IMR-90 (cell line): ENCODE data around the gene PRSS1. TPM values are rescaled to one million over a fixed set of nuclear protein-coding genes. Genes with fewer than 3 reads are reported as not detected.

Experiments
- ATAC-seq: fragments of 200-7000 bp; cut with Tn5 transposase; 2 replicates; pipeline ENCODE4 v1.9.1; 2020; ENCODE audit warnings: low read depth, mild to moderate bottlenecking, moderate library complexity
- BruUV-seq: library from RNA; stranded (reverse); fragments of 400-500 nt; replicated peaks from 2 replicates; lab custom pipeline; 2021; lab: Mats Ljungman, UMichigan
- CTCF ChIA-PET: fragments of 300-600 bp; formaldehyde crosslinking; extraction: SDS; loops from one replicate; lab custom pipeline; 2021; ENCODE audit warnings: antibody characterized with exemption; lab: Yijun Ruan, JAX
- POLR2A ChIA-PET: fragments of 300-600 bp; sonication (Branson Sonifier 250); formaldehyde crosslinking; loops from one replicate; lab custom pipeline; 2022; ENCODE audit warnings: antibody characterized with exemption; ENCODE audit not compliant: unreplicated experiment; lab: Charles Lee
- DNase-seq: peaks from one replicate; pipeline ENCODE4 v3.0.0; 2013
- H2AFZ ChIP-seq: replicated peaks from 2 replicates; pipeline ENCODE3; 2013; ENCODE audit warnings: low read length, mild to moderate bottlenecking; ENCODE audit not compliant: poor library complexity
- H2AK5ac ChIP-seq: 2 replicates; pipeline ENCODE4 v1.6.1; 2013; ENCODE audit warnings: low read depth, low read length, inconsistent platforms
- H2AK9ac ChIP-seq: replicated peaks from 2 replicates; pipeline ENCODE3; 2013; ENCODE audit warnings: mild to moderate bottlenecking, low read depth, low read length, moderate library complexity; ENCODE audit not compliant: poor library complexity
- H2BK120ac ChIP-seq: 2 replicates; pipeline ENCODE4 v1.6.1; 2013; ENCODE audit warnings: low read depth, low read length, inconsistent platforms
- H2BK15ac ChIP-seq: 3 replicates; pipeline ENCODE4 v1.6.1; 2013; ENCODE audit warnings: low read depth, low read length, inconsistent platforms
- H2BK20ac ChIP-seq: 2 replicates; pipeline ENCODE4 v1.6.1; 2013; ENCODE audit warnings: low read depth, mild to moderate bottlenecking, inconsistent platforms, low read length, moderate library complexity
- H2BK5ac ChIP-seq: 2 replicates; pipeline ENCODE4 v1.6.1; 2013; ENCODE audit warnings: mild to moderate bottlenecking, low read depth, low read length, inconsistent platforms; ENCODE audit not compliant: poor library complexity, severe bottlenecking
- H3K14ac ChIP-seq: replicated peaks from 2 replicates; pipeline ENCODE4 v1.6.1; 2013; ENCODE audit warnings: low read depth, low read length, inconsistent platforms
- H3K18ac ChIP-seq: 2 replicates; pipeline ENCODE4 v1.6.1; 2013; ENCODE audit warnings: low read depth, low read length, control low read depth
- H3K23ac ChIP-seq: 2 replicates; pipeline ENCODE4 v1.6.1; 2013; ENCODE audit warnings: low read depth, low read length, inconsistent platforms
- H3K27ac ChIP-seq: 2 replicates; pipeline ENCODE4 v1.5.1; 2013; ENCODE audit warnings: mild to moderate bottlenecking, control low read depth, low read length; ENCODE audit not compliant: insufficient read depth
- H3K27me3 ChIP-seq: 2 replicates; pipeline ENCODE4 v1.6.1; 2013; ENCODE audit warnings: low read length; ENCODE audit not compliant: control insufficient read depth, insufficient read depth
- H3K36me3 ChIP-seq: 2 replicates; pipeline ENCODE4 v1.6.1; 2013; ENCODE audit warnings: low read length, mixed read lengths; ENCODE audit not compliant: control insufficient read depth, insufficient read depth
- H3K4ac ChIP-seq: 2 replicates; pipeline ENCODE4 v1.6.1; 2013; ENCODE audit warnings: low read depth, low read length, inconsistent platforms
- H3K4me1 ChIP-seq: 2 replicates; pipeline ENCODE4 v1.6.1; 2013; ENCODE audit warnings: low read length, mixed read lengths; ENCODE audit not compliant: control insufficient read depth, insufficient read depth
- H3K4me2 ChIP-seq: 2 replicates; pipeline ENCODE4 v1.6.1; 2013; ENCODE audit warnings: low read depth, mild to moderate bottlenecking, control low read depth, low read length, moderate library complexity
- H3K4me3 ChIP-seq: 2 replicates; pipeline ENCODE4 v1.5.1; 2013; ENCODE audit warnings: low read depth, mild to moderate bottlenecking, control low read depth, low read length, moderate library complexity; ENCODE audit not compliant: insufficient read depth
- H3K56ac ChIP-seq: 2 replicates; pipeline ENCODE4 v1.6.1; 2013; ENCODE audit warnings: low read length, inconsistent platforms; ENCODE audit not compliant: insufficient read depth; ENCODE audit errors: extremely low read depth
- H3K79me1 ChIP-seq, 2 experiments: 2 replicates each; pipeline ENCODE4 v1.6.1; 2013; ENCODE audit warnings: low read length in 2 of 2, inconsistent platforms in 1 of 2, low read depth in 1 of 2
- H3K9ac ChIP-seq: 2 replicates; pipeline ENCODE4 v1.6.1; 2013; ENCODE audit warnings: low read depth, low read length, control low read depth
- H3K9me1 ChIP-seq: 2 replicates; pipeline ENCODE4 v1.6.1; 2013; ENCODE audit warnings: low read length, inconsistent platforms; ENCODE audit not compliant: insufficient read depth
- H3K9me3 ChIP-seq: 2 replicates; pipeline ENCODE4 v1.6.1; 2013; ENCODE audit warnings: low read length; ENCODE audit not compliant: control insufficient read depth, insufficient read depth
- H4K20me1 ChIP-seq: 2 replicates; pipeline ENCODE4 v1.6.1; 2013; ENCODE audit warnings: low read length, inconsistent platforms; ENCODE audit not compliant: insufficient read depth
- H4K5ac ChIP-seq: 2 replicates; pipeline ENCODE4 v1.6.1; 2013; ENCODE audit warnings: mild to moderate bottlenecking, low read depth, low read length, control low read depth
- H4K8ac ChIP-seq, 2 experiments: 2 replicates each; pipeline ENCODE4 v1.6.1; 2013; ENCODE audit warnings: low read depth in 2 of 2, low read length in 2 of 2, control low read depth in 1 of 2, inconsistent platforms in 1 of 2
- H4K91ac ChIP-seq: 2 replicates; pipeline ENCODE4 v1.6.1; 2013; ENCODE audit warnings: low read depth, low read length, inconsistent platforms; ENCODE audit not compliant: insufficient read depth
- BHLHE40 ChIP-seq: fragments of 150-350 bp; IDR thresholded peaks from 2 replicates; pipeline ENCODE4 v1.6.1; 2016; ENCODE audit warnings: mild to moderate bottlenecking, low read depth, low read length
- CEBPB ChIP-seq: IDR thresholded peaks from 2 replicates; pipeline ENCODE4 v1.6.1; 2012; ENCODE audit warnings: low read depth, low read length, improper control_type of control experiment
- CHD1 ChIP-seq: IDR thresholded peaks from 2 replicates; pipeline ENCODE4 v1.6.1; 2012; ENCODE audit warnings: low read depth, low read length, improper control_type of control experiment
- CTCF ChIP-seq: conservative IDR thresholded peaks from 2 replicates; pipeline ENCODE4 v1.5.1; 2012; ENCODE audit warnings: mild to moderate bottlenecking, low read depth, low read length, improper control_type of control experiment
- ELK1 ChIP-seq: fragments of 150-350 bp; IDR thresholded peaks from 2 replicates; pipeline ENCODE4 v1.6.1; 2016; ENCODE audit warnings: low read depth, mild to moderate bottlenecking, low read length, moderate library complexity, borderline replicate concordance
- FOS ChIP-seq: fragments of 150-350 bp; IDR thresholded peaks from 2 replicates; pipeline ENCODE4 v1.6.1; 2016; ENCODE audit warnings: low read depth, low read length
- MAFK ChIP-seq: IDR thresholded peaks from 2 replicates; pipeline ENCODE4 v1.6.1; 2012; ENCODE audit warnings: low read depth, low read length, improper control_type of control experiment
- MAZ ChIP-seq: IDR thresholded peaks from 2 replicates; pipeline ENCODE4 v1.6.1; 2012; ENCODE audit warnings: low read depth, mild to moderate bottlenecking, low read length, improper control_type of control experiment, moderate library complexity, borderline replicate concordance
- MXI1 ChIP-seq: IDR thresholded peaks from 2 replicates; pipeline ENCODE4 v1.6.1; 2012; ENCODE audit warnings: low read depth, mild to moderate bottlenecking, low read length, moderate library complexity, borderline replicate concordance
- NFE2L2 ChIP-seq: fragments of 150-350 bp; IDR thresholded peaks from 2 replicates; pipeline ENCODE4 v1.6.1; 2016; ENCODE audit warnings: low read depth, mild to moderate bottlenecking, low read length
- POLR2A ChIP-seq: IDR thresholded peaks from 2 replicates; pipeline ENCODE4 v1.6.1; 2012; ENCODE audit warnings: mild to moderate bottlenecking, low read depth, low read length
- RAD21 ChIP-seq: IDR thresholded peaks from 2 replicates; pipeline ENCODE4 v1.6.1; 2012; ENCODE audit warnings: low read length, improper control_type of control experiment
- RCOR1 ChIP-seq: IDR thresholded peaks from 2 replicates; pipeline ENCODE4 v1.6.1; 2012; ENCODE audit warnings: mild to moderate bottlenecking, low read length, improper control_type of control experiment; ENCODE audit not compliant: insufficient replicate concordance
- RFX5 ChIP-seq: IDR thresholded peaks from 2 replicates; pipeline ENCODE4 v1.8.0; 2012; ENCODE audit warnings: low read depth, mild to moderate bottlenecking, low read length, moderate library complexity
- SMC3 ChIP-seq: fragments of 150-350 bp; IDR thresholded peaks from 2 replicates; pipeline ENCODE4 v1.6.1; 2016; ENCODE audit warnings: low read depth, mild to moderate bottlenecking, antibody characterized with exemption, low read length, moderate library complexity
- USF2 ChIP-seq: fragments of 150-350 bp; IDR thresholded peaks from 2 replicates; pipeline ENCODE4 v1.6.1; 2017; ENCODE audit warnings: mild to moderate bottlenecking, antibody characterized with exemption, low read length, low read depth
- WGBS, 2 experiments: methylation state at CpG; one replicate each; pipeline versions ENCODE4 v1.1.5 to v1.1.7; 2013; ENCODE audit warnings: missing lambda C conversion rate in 2 of 2; ENCODE audit not compliant: insufficient read length in 1 of 2; ENCODE audit errors: extremely low coverage in 2 of 2; 5-methylcytosine and 5-hydroxymethylcytosine counted together
- dilution Hi-C: fragments of 300-500 bp; cut with HindIII; formaldehyde crosslinking; loops from one replicate; pipeline ENCODE4 v1.14.3; 2018; ENCODE audit warnings: low sequenced_read_pairs; ENCODE audit not compliant: unreplicated experiment
- in situ Hi-C: fragments of 300-500 bp; cut with MboI; formaldehyde crosslinking; loops from 3 replicates; pipeline ENCODE4 v1.14.3; 2019; ENCODE audit warnings: low sequenced_read_pairs, inconsistent platforms, mixed read lengths
- intact Hi-C: fragments of 100-400 bp; cut with micrococcal nuclease; formaldehyde crosslinking; loops from 2 replicates; pipeline ENCODE4 v1.10.0; 2022
- polyA plus RNA-seq, 3 experiments: library from polyadenylated mRNA; depleted of rRNA; stranded (reverse); fragments of >200 nt; gene quantifications; 2 replicates each; pipeline ENCODE4 v1.2.3, GENCODE V29; 2012; ENCODE audit warnings: low replicate concordance in 1 of 3
- total RNA-seq: library from RNA; depleted of rRNA; stranded (reverse); fragments of >200 nt; gene quantifications from 2 replicates; pipeline ENCODE4 v1.2.3, GENCODE V29; 2012

PRSS1 gene
- total and polyA plus RNA-seq, 2 of the 4 experiments (the other 2 are of a cell fraction): not detected

GRCh38 chr7:142720172-142720773 lies 29.0 kb upstream of the PRSS1 start:
- Histone ChIP-seq H3K36me3 (no peaks in the 10 kb centered on the region), H3K4me1 (no peaks in the 10 kb centered on the region), H3K14ac (no peak overlapping the region), H3K27me3 (peaks cover 7% of the 10 kb centered on the region), H3K4ac (no peak overlapping the region), H2BK15ac (no peak overlapping the region), H4K8ac (no peak overlapping the region), H2BK120ac (no peak overlapping the region), H4K5ac (no peak overlapping the region), H2AK9ac (no peak overlapping the region), H2AK5ac (no peak overlapping the region), H2BK5ac (no peak overlapping the region), H4K91ac (no peak overlapping the region), H4K20me1 (no peaks in the 10 kb centered on the region), H3K4me2 (no peak overlapping the region), H2AFZ (peak overlapping the region; percentile 2), H3K9me3 (no peaks in the 10 kb centered on the region), H3K9me1 (no peaks in the 10 kb centered on the region), H3K9ac (no peak overlapping the region), H3K27ac (no peak overlapping the region), H3K4me3 (no peak overlapping the region), H3K56ac (no peak overlapping the region), H2BK20ac (no peak overlapping the region), H3K23ac (no peak overlapping the region), H3K18ac (no peak overlapping the region), H3K79me1 (no peaks in the 10 kb centered on the region)
- ATAC-seq (no peak), DNase-seq (no peak)
- WGBS, 2 experiments: 60% methylated on average over 1 of the region's 8 CpGs; no CpG with 5 or more reads in 1 of the 2 experiments
- TF ChIP-seq CEBPB (no peak), MAFK (no peak), CTCF (no peak), POLR2A (no peak), MXI1 (no peak), USF2 (no peak), FOS (no peak), NFE2L2 (no peak), RAD21 (no peak), RCOR1 (no peak), RFX5 (no peak), SMC3 (no peak), CHD1 (no peak), ELK1 (no peak), BHLHE40 (no peak), MAZ (no peak)
- dilution Hi-C loops (no loop called here), intact Hi-C loops (no loop called here), in situ Hi-C loops (no loop called here)
- POLR2A ChIA-PET: no interaction called here
- no TSS peak for BruUV-seq
- CTCF ChIA-PET: no interaction called here
